Hepatocyte (in vitro differentiated cells): Measurements from ENCODE around the gene SLC9A8. TPM values are rescaled to one million over a fixed set of nuclear protein-coding genes. Genes with fewer than 3 reads are reported as not detected.

Experiments
- DNase-seq: peaks from one replicate; pipeline ENCODE4 v3.0.0-alpha.2; 2016; ENCODE audit warnings: low spot score
- H2AFZ ChIP-seq: fragments of 200-600 bp; sonication (generic); 2 replicates; pipeline ENCODE4 v1.6.0; 2016; ENCODE audit warnings: antibody characterized with exemption, mild to moderate bottlenecking
- H3K27ac ChIP-seq: fragments of 200-600 bp; sonication (generic); 2 replicates; pipeline ENCODE4 v1.5.1; 2016; ENCODE audit warnings: mild to moderate bottlenecking
- H3K27me3 ChIP-seq: fragments of 200-600 bp; sonication (generic); 2 replicates; pipeline ENCODE4 v1.6.1; 2016
- H3K36me3 ChIP-seq: fragments of 200-600 bp; sonication (generic); replicated peaks from 2 replicates; pipeline ENCODE4 v1.5.1; 2016; ENCODE audit warnings: low read depth; ENCODE audit not compliant: insufficient read depth
- H3K4me1 ChIP-seq: fragments of 200-600 bp; sonication (generic); 2 replicates; pipeline ENCODE4 v1.5.1; 2016; ENCODE audit warnings: mild to moderate bottlenecking, moderate library complexity; ENCODE audit not compliant: insufficient read depth
- H3K4me2 ChIP-seq: fragments of 200-600 bp; sonication (generic); 2 replicates; pipeline ENCODE4 v1.6.0; 2016
- H3K4me3 ChIP-seq: fragments of 200-600 bp; sonication (generic); 2 replicates; pipeline ENCODE4 v1.5.1; 2016; ENCODE audit warnings: mild to moderate bottlenecking
- H3K79me2 ChIP-seq: fragments of 200-600 bp; sonication (generic); 2 replicates; pipeline ENCODE4 v1.6.0; 2017; ENCODE audit warnings: mild to moderate bottlenecking
- H3K9me2 ChIP-seq: fragments of 200-600 bp; sonication (generic); replicated peaks from 2 replicates; pipeline ENCODE4 v1.6.0; 2017; ENCODE audit warnings: mild to moderate bottlenecking; ENCODE audit not compliant: insufficient read depth
- H3K9me3 ChIP-seq: fragments of 200-600 bp; sonication (generic); 2 replicates; pipeline ENCODE4 v1.5.1; 2016; ENCODE audit warnings: low read depth, mild to moderate bottlenecking
- H4K20me1 ChIP-seq: fragments of 200-600 bp; sonication (generic); 2 replicates; pipeline ENCODE4 v1.6.0; 2016; ENCODE audit warnings: mild to moderate bottlenecking; ENCODE audit not compliant: insufficient read depth, poor library complexity, severe bottlenecking
- CTCF ChIP-seq: fragments of 200-600 bp; sonication (generic); IDR thresholded peaks from 2 replicates; pipeline ENCODE4 v1.5.1; 2016; ENCODE audit warnings: antibody characterized with exemption, mild to moderate bottlenecking; ENCODE audit not compliant: poor library complexity
- EZH2 ChIP-seq: fragments of 200-600 bp; sonication (generic); IDR thresholded peaks from 2 replicates; pipeline ENCODE4 v1.6.1; 2016; ENCODE audit warnings: antibody characterized with exemption, mild to moderate bottlenecking, borderline replicate concordance
- EZH2phosphoT487 ChIP-seq: fragments of 200-600 bp; sonication (generic); IDR thresholded peaks from one replicate; pipeline ENCODE4 v1.6.1; 2018; ENCODE audit warnings: antibody characterized with exemption, mild to moderate bottlenecking, low read depth, moderate library complexity; ENCODE audit not compliant: unreplicated experiment, severe bottlenecking
- WGBS: methylation state at CpG from one replicate; pipeline ENCODE4 v1.1.6; 2016; ENCODE audit warnings: low lambda C conversion rate; ENCODE audit errors: missing lambda C conversion rate; 5-methylcytosine and 5-hydroxymethylcytosine counted together
- polyA plus RNA-seq: library from polyadenylated mRNA; unstranded; fragments of >200 nt; fragmentation: Nextera tagmentation; extraction: Ambion mirVana; gene quantifications from 2 replicates; pipeline ENCODE4 v1.2.1, GENCODE V29; 2016
- total RNA-seq: library from RNA; depleted of rRNA; stranded (reverse); fragments of >200 nt; gene quantifications from 2 replicates; pipeline ENCODE4 v1.2.3, GENCODE V29; 2014

The SLC9A8 gene
- total and polyA plus RNA-seq, 2 experiments from 2014 or later: 4.9 to 6.7 TPM

DNA sequence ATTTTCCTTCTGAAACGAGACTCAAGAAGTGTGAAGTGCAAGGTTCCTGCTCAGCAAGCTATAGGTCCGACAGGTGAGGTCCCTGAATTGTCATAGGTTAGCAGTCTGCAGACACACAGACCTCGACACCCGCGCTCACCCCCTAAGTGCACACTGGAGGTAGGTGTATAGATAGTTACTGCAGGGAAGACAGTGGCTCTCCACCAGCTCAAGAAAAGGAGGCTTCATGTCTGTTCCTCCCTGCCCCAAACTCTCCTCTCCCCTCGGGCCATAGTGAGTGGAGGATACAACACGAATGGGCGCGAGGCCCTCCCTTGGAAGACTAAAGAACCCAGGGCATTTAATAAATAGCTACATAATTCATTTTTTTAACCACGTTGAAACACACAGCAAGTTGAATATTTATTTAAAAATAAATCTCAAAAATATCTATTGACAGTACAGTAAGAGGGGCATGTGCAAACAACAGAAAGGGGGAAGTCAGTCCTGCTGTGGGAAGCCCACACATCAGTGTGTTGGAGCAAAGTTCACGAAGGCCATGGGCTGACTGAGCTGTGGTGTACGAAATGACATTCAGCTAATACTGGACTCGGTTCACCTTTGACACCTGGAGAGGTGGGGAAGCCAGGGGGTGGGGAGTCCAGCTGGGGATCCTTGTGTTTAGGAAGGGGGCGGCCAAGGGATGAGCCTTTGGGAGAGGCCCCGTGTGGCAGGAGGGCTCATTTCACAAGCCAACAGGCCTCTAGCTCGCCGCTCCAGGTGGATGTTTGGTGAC is 92.0 kb downstream of the SLC9A8 start:
- Histone ChIP-seq H4K20me1 (no peaks in the 10 kb centered on the region), H3K4me2 (no peak overlapping the region), H2AFZ (no peak overlapping the region), H3K4me3 (no peak overlapping the region), H3K79me2 (peaks cover 17% of the 10 kb centered on the region), H3K4me1 (peaks cover 2% of the 10 kb centered on the region), H3K27me3 (no peaks in the 10 kb centered on the region), H3K27ac (no peak overlapping the region), H3K9me2 (no peaks in the 10 kb centered on the region), H3K36me3 (no peaks in the 10 kb centered on the region), H3K9me3 (no peaks in the 10 kb centered on the region)
- 92% methylated on average over 16 of the region's 17 CpGs for WGBS
- no peak for TF ChIP-seq CTCF
- no peak for TF ChIP-seq EZH2
- TF ChIP-seq EZH2phosphoT487: no peak
- no peak for DNase-seq

GRCh38 chr20:49905415-49906091 is 92.9 kb downstream of the SLC9A8 start:
- H3K79me2 ChIP-seq: peaks cover 23% of the 10 kb centered on the region
- TF ChIP-seq CTCF: no peak
- no peak for TF ChIP-seq EZH2phosphoT487
- TF ChIP-seq EZH2: no peak
- H2AFZ ChIP-seq: no peak overlapping the region
- no peak overlapping the region for H3K4me2 ChIP-seq
- H3K4me3 ChIP-seq: no peak overlapping the region
- H3K9me2 ChIP-seq: no peaks in the 10 kb centered on the region
- H3K9me3 ChIP-seq: no peaks in the 10 kb centered on the region
- no peaks in the 10 kb centered on the region for H3K36me3 ChIP-seq
- H3K4me1 ChIP-seq: peaks cover 7% of the 10 kb centered on the region
- no peak overlapping the region for H3K27ac ChIP-seq
- H3K27me3 ChIP-seq: no peaks in the 10 kb centered on the region
- 95% methylated on average over 29 of the region's 29 CpGs for WGBS
- no peaks in the 10 kb centered on the region for H4K20me1 ChIP-seq
- DNase-seq: no peak

DNA sequence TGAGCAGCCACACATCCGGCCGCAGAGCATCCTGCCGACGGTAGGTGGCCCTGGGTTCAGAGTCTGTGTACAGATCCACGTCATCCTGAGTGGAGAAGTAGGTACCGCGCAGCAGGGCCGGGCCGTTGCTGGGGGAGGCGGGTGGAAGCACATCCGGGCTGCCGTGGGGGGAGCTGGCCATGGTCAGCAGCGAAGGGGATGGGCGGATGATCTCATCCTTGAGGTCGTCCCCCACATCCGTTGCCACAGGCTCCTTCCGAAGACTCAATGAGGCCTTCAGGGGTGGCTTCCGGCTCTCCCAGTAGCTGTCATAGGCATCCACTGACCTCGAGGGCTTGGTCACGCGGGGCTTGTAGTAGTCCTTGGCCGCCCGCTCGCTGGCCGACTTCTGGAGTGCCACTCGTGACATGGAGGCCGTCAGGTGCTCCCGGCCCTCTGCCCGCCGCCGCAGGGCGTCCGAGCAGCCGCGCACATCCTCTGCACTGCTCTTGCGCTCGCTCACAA is 93.5 kb downstream of the SLC9A8 start:
- Histone ChIP-seq H3K4me2 (no peak overlapping the region), H2AFZ (no peak overlapping the region), H3K36me3 (no peaks in the 10 kb centered on the region), H3K9me3 (no peaks in the 10 kb centered on the region), H3K9me2 (no peaks in the 10 kb centered on the region), H3K4me1 (peaks cover 5% of the 10 kb centered on the region), H3K27ac (no peak overlapping the region), H4K20me1 (no peaks in the 10 kb centered on the region), H3K4me3 (no peak overlapping the region), H3K27me3 (no peaks in the 10 kb centered on the region), H3K79me2 (peaks cover 29% of the 10 kb centered on the region)
- WGBS: 96% methylated on average over 36 of the region's 37 CpGs
- TF ChIP-seq CTCF: no peak
- no peak for TF ChIP-seq EZH2phosphoT487
- TF ChIP-seq EZH2: no peak
- no peak for DNase-seq
